ENCODE measurements around the gene TTPAL. TPM values are rescaled to one million over a fixed set of nuclear protein-coding genes. Genes with fewer than 3 reads are reported as not detected.

Gene TTPAL
- total RNA-seq, 1 experiment from 2014 or later = 28.5 TPM

DNA sequence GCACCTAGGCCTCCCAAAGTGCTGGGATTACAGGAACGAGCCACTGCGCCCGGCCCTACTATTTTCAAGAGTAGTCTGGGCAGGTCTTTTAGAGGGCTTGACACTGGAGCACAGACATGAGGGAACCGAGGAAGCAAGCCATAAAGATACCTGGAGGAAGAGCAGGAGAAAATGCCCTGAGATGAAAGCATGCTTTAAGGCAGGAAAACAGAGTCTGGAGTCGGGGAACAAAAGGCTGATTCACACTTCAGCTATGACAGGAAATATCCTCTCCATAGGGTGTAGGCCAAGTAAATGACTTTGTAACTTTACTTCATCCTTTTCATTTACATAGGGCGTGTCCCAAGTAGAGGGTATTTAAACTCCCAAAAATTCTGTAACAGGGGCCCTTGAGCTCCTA is 50.5 kb downstream of the TTPAL start:
- Histone ChIP-seq H3K9me2 (ENCODE audit: insufficient read depth) (no peaks in the 10 kb centered on the region), H3K4me3 (no peak overlapping the region), H3K27me3 (ENCODE audit: insufficient read depth, low read depth) (no peaks in the 10 kb centered on the region), H3K27ac (peak overlapping the region; percentile 62), H2AFZ (no peak overlapping the region), H3K36me3 (ENCODE audit: low read depth) (no peaks in the 10 kb centered on the region), H3K4me2 (0 out of 2 replicates have a peak overlapping the region, but pooled peaks have one; percentile 5), H4K20me1 (ENCODE audit: insufficient read depth) (peaks cover 2% of the 10 kb centered on the region; the same call in 1 of the 2 replicates), H3F3A (ENCODE audit: insufficient read depth, low read depth) (peaks cover 16% of the 10 kb centered on the region; the same call in 1 of the 2 replicates), H3K79me2 (ENCODE audit: low read depth) (peaks cover 7% of the 10 kb centered on the region), H3K4me1 (replicated peaks; ENCODE audit: insufficient read depth) (peaks cover 31% of the 10 kb centered on the region), H3K9me3 (ENCODE audit: insufficient read depth, low read depth) (no peaks in the 10 kb centered on the region)
- intact Hi-C loops (cut with micrococcal nuclease; ENCODE audit: unreplicated experiment) = no loop called here
- DNase-seq = peak; percentile 33 to 68
- TF ChIP-seq, protein P1, sequence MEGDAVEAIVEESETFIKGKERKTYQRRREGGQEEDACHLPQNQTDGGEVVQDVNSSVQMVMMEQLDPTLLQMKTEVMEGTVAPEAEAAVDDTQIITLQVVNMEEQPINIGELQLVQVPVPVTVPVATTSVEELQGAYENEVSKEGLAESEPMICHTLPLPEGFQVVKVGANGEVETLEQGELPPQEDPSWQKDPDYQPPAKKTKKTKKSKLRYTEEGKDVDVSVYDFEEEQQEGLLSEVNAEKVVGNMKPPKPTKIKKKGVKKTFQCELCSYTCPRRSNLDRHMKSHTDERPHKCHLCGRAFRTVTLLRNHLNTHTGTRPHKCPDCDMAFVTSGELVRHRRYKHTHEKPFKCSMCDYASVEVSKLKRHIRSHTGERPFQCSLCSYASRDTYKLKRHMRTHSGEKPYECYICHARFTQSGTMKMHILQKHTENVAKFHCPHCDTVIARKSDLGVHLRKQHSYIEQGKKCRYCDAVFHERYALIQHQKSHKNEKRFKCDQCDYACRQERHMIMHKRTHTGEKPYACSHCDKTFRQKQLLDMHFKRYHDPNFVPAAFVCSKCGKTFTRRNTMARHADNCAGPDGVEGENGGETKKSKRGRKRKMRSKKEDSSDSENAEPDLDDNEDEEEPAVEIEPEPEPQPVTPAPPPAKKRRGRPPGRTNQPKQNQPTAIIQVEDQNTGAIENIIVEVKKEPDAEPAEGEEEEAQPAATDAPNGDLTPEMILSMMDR (conservative IDR thresholded peaks at IDR 0.05) = no peak
- no peak for TF ChIP-seq EZH2 (IDR thresholded peaks at IDR 0.05; ENCODE audit: low read depth)
- CTCF ChIA-PET = interaction anchor here (0.6 kb wide), 1 partner anchor 24 kb away, joined by 4 read pairs; no protein-coding TSS in a partner anchor
- POLR2A ChIA-PET (ENCODE audit: unreplicated experiment) = no interaction called here
- BruUV-seq (replicated peaks) = no TSS peak

DNA sequence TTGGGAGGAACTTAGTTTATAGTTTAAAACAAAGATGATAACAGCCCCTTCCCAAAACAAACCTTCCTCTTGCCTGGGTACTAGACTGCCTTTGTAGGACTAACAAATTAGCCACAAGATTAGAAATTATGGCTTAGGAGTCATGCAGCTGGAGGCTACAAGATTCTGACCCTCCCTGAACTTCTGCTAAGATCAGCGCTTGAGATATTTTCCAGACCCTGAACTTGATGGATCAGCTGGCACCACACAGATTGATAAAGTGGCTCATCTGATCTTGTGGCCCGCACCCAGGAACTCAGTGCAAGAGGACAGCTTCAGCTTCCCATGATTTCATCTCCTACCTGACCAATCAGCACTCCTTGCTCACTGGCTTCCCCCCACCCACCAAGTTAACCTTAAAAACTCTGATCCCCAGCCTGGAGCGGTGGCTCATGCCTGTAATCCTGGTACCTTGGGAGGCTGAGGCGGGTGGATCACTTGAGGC is 52.1 kb downstream of the TTPAL start:
- H3K4me2 ChIP-seq = no peak overlapping the region
- H3K27me3 ChIP-seq (ENCODE audit: insufficient read depth, low read depth) = no peaks in the 10 kb centered on the region
- no peak for DNase-seq
- ChIA-PET POLR2A (ENCODE audit: unreplicated experiment) (no interaction called here), CTCF (no interaction called here)
- no peak for TF ChIP-seq EZH2 (IDR thresholded peaks at IDR 0.05; ENCODE audit: low read depth)
- TF ChIP-seq, protein P1 (conservative IDR thresholded peaks at IDR 0.05) = no peak
- H4K20me1 ChIP-seq (ENCODE audit: insufficient read depth) = no peaks in the 10 kb centered on the region
- H3K4me1 ChIP-seq (replicated peaks; ENCODE audit: insufficient read depth) = peaks cover 31% of the 10 kb centered on the region
- H2AFZ ChIP-seq = no peak overlapping the region
- no peaks in the 10 kb centered on the region for H3K79me2 ChIP-seq (ENCODE audit: low read depth)
- H3K4me3 ChIP-seq = no peak overlapping the region
- no peaks in the 10 kb centered on the region for H3K9me3 ChIP-seq (ENCODE audit: insufficient read depth, low read depth)
- intact Hi-C loops (cut with micrococcal nuclease; ENCODE audit: unreplicated experiment) = no loop called here
- no peaks in the 10 kb centered on the region for H3K36me3 ChIP-seq (ENCODE audit: low read depth)
- no TSS peak for BruUV-seq (replicated peaks)
- peaks cover 20% of the 10 kb centered on the region; the same call in 1 of the 2 replicates for H3F3A ChIP-seq (ENCODE audit: insufficient read depth, low read depth)
- H3K9me2 ChIP-seq (ENCODE audit: insufficient read depth) = no peaks in the 10 kb centered on the region
- H3K27ac ChIP-seq = no peak overlapping the region

DNA sequence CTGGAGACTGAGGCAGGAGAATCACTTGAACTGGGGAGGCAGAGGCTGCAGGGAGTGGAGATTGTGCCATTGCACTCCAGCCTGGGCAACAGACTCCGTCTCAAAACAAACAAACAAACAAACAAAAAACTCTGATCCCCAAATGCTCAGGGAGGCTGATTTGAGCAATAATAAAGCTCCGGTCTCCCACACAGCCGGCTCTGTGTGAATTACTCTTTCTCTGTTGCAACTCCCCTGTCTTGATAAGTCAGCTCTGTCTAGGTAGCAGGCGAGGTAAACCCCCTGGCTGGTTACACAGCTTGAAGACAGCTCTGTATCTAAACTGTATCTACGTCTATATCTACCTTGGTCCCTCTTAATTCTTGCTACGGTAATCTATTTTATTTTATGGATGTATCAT is 52.6 kb downstream of the TTPAL start:
- no peak for TF ChIP-seq EZH2 (IDR thresholded peaks at IDR 0.05; ENCODE audit: low read depth)
- H3K4me2 ChIP-seq = no peak overlapping the region

More for the DNA sequence above, 52.6 kb downstream of the TTPAL start:
- Histone ChIP-seq H2AFZ (no peak overlapping the region), H3K4me3 (no peak overlapping the region), H3F3A (ENCODE audit: insufficient read depth, low read depth) (peaks cover 25% of the 10 kb centered on the region; the same call in 1 of the 2 replicates), H3K4me1 (replicated peaks; ENCODE audit: insufficient read depth) (peaks cover 32% of the 10 kb centered on the region), H3K79me2 (ENCODE audit: low read depth) (no peaks in the 10 kb centered on the region), H4K20me1 (ENCODE audit: insufficient read depth) (no peaks in the 10 kb centered on the region), H3K36me3 (ENCODE audit: low read depth) (no peaks in the 10 kb centered on the region), H3K9me2 (ENCODE audit: insufficient read depth) (no peaks in the 10 kb centered on the region), H3K27me3 (ENCODE audit: insufficient read depth, low read depth) (no peaks in the 10 kb centered on the region), H3K27ac (no peak overlapping the region), H3K9me3 (ENCODE audit: insufficient read depth, low read depth) (no peaks in the 10 kb centered on the region)
- POLR2A ChIA-PET (ENCODE audit: unreplicated experiment) = no interaction called here
- CTCF ChIA-PET = no interaction called here
- DNase-seq = no peak
- no TSS peak for BruUV-seq (replicated peaks)
- intact Hi-C loops (cut with micrococcal nuclease; ENCODE audit: unreplicated experiment) = no loop called here

All from PC-9 (cell line).